Stimulated activated CD8-positive, alpha-beta memory T cell treated with anti-CD3 and anti-CD28 coated beads, Interleukin-4, amount 100 ng/mL, for 48 hours (primary cell): ENCODE measurements around the gene LPIN1.
"Not testable (repeated sequence)": the region's sequence is repeated elsewhere in the genome, so short reads cannot be mapped to it uniquely, and the experiment has no call there.

ENCODE experiments used
- DNase-seq: peaks from one replicate; pipeline ENCODE4 v3.0.0-alpha.2; 2020

The LPIN1 gene

GRCh38 chr2:11837875-11838734, 91.7 kb downstream of the LPIN1 start:
- no peak for DNase-seq

DNA sequence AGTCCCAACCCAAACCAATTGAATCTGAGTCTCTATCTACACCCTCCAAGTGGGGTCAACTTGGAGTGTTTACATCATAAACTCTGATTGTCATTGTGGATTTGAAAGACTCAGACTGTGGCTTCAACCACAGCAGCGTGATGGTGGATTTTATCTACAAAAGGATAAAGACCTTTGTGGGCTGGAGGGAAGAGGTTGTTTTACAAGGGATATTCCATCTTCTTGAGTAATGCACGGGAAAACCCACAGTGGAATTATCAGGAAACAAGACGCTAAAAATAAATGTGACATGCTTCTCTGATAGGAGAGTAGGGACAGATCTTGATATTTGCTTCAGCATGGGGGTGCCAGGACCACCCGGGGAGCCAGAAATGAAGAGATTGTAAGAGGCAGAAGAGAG, 93.5 kb downstream of the LPIN1 start:
- no peak for DNase-seq

- DNase-seq = no peak
Observed at GRCh38 chr2:11842336-11842735, 95.9 kb downstream of the LPIN1 start.

DNA sequence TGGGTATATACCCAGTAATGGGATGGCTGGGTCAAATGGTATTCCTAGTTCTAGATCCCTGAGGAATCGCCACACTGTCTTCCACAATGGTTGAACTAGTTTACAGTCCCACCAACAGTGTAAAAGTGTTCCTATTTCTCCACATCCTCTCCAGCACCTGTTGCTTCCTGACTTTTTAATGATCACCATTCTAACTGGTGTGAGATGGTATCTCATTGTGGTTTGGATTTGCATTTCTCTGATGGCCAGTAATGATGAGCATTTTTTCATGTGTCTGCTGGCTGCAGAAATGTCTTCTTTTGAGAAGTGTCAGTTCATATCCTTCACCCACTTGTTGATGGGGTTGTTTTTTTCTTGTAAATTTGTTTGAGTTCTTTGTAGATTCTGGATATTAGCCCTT, 98.4 kb downstream of the LPIN1 start:
- not testable (repeated sequence) for DNase-seq

DNA sequence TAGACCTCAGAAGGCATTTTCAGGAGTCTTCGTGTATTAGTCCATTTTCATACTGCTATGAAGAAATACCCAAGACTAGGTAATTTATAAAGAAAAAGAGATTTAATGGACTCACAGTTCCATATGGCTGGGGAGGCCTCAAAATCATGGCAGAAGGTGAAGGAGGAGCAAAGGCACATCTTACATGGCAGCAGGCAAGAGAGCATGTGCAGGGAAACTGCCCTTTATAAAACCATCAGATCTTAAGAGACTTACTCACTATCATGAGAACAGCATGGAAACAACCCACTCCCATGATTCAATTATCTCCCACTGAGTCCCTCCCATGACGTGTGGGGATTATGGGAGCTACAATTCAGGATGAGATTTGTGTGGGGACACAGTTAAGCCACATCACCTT, 101.5 kb downstream of the LPIN1 start:
- not testable (repeated sequence) for DNase-seq

DNA sequence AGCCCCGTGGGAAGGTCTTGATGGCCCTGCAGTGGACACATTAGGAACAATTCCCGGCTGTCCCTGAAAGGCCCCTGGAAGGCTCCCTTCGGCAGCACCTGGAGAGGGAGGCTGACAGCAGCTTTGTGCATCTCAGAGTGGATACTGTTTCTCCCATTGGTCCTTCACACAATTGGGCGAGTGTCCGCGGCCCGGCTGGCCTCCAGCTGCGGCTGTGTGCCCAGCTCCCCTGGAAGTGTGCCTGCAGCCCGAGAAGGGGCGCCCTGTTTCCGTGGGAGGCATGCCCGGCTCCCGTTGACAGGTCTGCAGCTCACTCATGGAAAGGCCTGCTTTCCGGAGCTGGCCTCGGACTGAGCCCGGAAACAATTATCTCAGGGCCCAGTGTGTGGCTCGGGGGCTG, 103.7 kb downstream of the LPIN1 start:
- DNase-seq = no peak

DNA sequence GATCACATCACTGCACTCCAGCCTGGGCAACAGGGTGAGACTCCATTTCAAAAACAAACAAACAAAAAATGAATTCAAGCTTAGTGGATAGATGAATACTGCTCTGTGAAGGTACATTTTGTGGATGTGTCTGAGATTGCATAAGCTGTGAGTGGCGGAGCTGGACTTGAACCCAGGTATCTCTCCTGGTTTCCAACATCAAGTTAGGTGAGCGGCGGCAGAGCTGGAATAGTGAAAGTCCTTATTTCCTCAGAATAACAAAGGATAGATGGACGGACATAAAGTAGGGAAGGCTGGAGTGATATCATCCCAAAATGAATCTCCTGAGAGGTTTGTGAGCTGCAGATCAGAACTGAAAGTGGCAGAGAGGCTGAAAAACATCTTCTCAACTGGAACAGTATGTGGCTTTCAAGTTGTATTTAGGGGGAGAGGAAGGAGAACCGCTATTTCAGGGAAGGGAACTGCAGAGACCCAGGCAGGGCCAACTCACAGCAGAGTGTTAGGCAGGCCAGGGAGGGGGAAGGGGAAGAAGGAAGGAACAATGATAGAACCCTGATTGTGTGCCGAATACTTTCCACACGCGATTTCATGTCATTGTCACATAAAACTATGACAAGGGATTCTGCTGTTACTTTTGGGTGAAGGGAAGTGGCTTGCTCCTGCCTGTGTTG, 106.2 kb downstream of the LPIN1 start:
- no peak for DNase-seq

GRCh38 chr2:11853197-11853588, 106.8 kb downstream of the LPIN1 start:
- no peak for DNase-seq

- no peak for DNase-seq
Observed at GRCh38 chr2:11855064-11855760, 108.8 kb downstream of the LPIN1 start.

GRCh38 chr2:11856095-11856494, 109.7 kb downstream of the LPIN1 start:
- DNase-seq = no peak

DNA sequence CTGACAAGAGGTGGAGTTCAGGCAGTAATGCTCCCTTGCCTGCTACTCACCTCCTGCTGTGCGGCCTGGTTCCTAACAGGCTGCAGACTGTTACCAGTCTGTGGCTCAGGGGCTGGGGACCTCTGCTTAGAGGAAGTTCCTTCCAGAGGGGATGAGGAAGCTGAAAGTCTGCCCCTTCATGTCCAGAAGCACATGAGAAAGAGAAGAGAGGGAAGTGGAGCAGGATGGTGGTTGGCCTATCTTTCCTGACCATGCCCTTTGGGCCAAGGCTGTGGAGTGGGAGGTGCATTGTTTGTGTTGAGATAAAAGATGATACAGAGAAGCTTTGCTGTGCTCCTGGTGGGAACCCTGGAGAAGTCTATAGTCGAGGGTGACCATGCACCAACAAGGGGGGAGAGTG, 112.5 kb downstream of the LPIN1 start:
- no peak for DNase-seq

DNA sequence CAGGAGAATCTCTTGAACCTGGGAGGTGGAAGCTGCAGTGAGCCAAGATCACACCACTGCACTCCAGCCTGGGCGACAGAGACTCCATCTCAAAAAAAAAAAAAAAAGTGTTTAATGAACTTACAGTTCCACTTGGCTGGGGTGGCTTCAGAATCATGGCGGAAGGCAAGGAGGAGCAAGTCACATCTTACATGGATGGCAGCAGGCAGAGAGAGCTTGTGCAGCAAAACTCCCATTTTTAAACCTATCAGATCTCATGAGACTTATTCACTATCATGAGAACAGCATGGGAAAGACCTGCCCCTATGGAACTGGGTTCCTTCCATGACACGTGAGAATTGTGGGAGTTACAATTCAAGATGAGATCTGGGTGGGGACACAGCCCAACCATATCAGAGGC, 113.5 kb downstream of the LPIN1 start:
- DNase-seq = not testable (repeated sequence)

GRCh38 chr2:11861044-11861443, 114.6 kb downstream of the LPIN1 start:
- DNase-seq = no peak

DNA sequence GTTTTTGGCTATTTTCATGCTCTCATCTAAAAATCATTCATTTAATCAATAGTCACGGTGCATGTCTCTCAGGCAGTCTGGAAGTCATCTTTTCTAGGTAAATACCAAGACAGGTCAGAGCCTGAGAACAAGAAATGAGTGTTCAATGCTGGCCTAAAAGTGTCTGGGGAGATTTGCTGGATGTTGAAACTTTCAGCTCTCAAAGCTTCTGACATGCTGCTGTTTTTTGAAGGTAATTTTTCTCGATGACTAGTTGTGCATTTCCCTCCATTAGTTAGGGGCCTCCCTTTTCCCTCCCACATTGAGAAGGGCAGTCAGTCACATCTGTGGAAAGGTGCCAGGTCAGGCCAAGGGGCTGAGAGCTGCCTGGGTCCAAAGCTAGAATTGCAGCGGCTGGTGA, 115.6 kb downstream of the LPIN1 start:
- no peak for DNase-seq

- no peak for DNase-seq
Observed at GRCh38 chr2:11863103-11863502, 116.7 kb downstream of the LPIN1 start.

DNA sequence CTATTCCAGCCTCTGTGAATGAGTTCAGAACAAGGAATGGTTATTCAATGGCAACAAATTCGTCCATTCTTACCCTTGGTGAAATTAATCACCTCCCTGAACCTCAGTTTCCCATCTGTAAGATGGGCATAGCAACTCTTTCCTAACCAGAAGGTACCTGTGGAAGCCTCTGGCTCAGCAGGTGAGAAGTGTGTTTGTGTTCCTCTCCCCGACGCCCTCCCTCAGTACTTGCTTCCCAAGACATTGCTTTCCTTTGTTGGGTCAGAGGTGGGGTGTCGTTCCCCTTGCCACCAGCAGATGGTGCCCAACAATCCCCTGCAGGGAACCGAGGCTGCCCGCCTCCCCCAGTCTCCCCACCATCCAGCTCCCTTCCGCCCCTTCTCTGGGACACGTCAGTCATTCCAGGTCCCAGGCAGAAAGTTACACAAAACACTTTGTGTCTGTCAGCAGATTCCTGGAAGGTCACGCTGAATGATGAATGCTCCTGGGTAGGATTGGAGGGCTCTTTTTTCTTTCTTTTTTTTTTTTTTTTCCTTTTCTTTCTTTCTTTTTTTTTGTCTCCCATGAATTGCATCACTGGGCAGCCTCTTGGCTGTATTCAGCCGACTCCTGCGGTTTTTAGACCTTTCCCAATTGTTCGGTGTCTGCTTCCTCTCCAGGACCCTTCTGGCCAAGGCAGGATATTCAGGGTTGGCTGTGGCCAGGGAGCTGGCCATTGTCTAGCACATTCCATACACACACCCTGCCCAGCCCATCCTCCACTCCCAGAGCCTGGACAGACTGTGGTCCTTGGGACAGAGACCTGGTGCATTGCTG, 117.3 kb downstream of the LPIN1 start:
- peak; percentile 79 for DNase-seq

DNA sequence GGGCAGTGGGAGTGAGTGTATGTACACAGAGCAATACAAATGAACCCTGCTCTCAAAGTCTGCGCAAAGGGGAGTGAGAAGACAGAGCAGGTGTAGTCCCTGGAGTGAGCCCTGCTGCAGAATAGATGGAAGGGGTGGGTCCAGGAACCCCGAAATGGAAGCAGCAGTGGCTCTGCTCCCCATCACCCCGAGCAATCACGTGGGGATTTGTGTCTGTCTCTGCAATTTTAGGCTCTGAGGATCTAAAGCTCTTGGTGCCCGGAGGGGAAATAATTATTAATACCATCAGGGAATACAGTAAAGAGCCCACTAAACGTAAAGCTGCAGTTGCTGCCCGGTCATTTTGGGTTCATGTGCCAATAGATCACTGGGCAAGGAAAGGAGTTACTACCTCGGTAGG, 118.3 kb downstream of the LPIN1 start:
- DNase-seq = no peak

DNA sequence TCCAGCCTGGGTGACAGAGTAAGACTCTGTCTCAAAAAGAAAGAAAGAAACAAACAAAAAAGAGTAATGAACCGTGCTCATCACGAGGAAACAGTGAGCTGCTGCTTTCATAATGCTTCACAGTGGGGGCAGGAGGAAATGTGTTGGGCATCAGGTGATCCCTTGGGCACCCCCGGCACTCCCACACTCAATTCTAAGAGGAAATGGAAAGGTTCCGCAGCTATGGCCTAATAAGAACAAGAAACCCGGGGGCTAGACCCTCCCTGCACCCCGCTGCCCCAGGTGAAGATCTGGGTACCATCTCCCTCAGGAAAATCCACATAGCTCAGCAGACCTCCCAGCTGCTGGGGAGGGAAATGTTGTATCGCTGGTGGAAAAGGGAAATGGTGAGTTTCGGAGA, 118.9 kb downstream of the LPIN1 start:
- no peak for DNase-seq

- DNase-seq = no peak
Observed at GRCh38 chr2:11865805-11866204, 119.4 kb downstream of the LPIN1 start.

DNA sequence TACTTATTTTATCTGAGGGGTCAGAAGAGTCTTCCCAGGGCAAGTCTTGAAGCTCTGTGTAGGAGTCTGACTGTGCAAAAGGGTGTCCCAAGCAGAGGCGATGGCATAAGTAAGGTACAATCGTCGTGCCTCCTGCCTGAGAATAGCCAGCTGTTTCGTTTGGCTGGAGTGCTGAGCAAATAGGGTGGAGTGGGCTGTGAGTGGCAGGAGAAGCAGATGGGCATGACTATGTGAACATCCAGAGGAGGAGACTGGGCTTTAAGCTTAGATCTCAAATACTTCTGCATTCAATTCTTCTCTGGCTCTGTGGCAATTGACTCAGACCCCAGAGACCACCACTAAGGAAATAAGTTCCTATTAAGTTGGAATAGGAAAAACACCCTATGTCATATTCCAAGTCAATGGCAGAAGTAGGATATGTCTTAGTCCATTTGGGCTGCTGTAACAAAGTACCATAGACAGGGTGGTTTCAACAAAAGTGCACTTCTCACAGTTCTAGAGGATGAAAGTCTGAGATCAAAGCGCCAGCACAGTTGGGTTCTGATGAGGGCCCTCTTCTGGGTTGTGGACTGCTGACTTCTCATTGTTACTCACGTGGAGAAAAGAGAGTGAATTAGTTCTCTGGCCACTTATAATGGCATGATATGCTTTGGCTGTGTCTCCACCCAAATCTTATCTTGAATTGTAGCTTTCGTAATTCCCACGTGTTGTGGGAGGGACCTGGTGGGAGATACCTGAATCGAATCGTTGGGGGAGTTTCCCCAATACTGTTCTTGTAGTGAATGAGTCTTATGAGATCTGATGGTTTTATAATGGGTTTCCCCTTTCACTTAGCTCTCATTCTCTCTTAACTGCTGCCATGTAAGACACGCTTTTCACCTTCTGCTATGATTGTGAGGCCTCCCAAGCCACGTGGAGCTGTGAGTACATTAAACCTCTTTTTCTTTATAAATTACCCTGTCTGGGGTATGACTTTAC, 120.2 kb downstream of the LPIN1 start:
- DNase-seq = no peak

DNA sequence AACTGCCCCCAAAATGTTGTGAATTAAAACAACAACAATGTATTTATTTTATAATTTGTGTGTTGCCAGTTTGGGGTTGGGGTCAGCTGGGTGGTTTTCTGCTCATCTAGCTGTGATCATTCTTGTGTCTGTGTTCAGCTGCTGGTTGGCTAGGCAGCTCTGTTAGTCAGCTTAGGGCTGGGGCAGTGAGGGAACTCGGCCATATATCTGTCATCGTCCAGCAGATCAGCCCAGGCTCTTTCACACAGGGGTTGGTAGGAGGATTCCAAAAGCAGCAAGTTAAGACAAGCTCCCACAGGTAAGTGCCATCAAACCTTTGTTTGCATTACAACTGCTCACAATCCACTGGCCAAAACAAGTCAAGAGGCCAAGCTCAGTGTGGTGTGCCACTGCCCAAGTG, 121.5 kb downstream of the LPIN1 start:
- no peak for DNase-seq
